ENCODE results near the gene CEP162.

The CEP162 gene

DNA sequence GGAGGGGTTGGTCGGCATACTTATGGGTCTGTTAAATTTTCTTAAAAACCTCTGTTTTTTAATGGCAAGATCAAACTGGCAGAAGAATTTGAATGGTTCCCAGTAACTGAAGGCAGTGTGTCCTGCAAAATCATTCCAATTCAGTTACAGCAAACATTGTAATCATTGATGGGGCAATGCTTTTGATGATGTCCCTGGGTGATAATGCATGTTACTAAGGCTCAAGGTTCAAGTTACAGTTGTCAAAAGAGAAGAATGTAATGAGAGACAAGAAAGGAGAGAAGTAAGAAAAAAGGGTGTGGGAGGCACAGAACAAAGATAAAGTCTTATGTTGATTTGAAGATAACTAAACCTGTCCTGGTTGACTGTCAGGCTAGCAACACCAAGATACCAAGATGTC lies 54.9 kb downstream of the CEP162 start:
- H3K36me3 ChIP-seq (ENCODE audit: control insufficient read depth in 2 of 2, insufficient read depth in 1 of 2, low read length in 2 of 2): peaks cover 9 to 28% of the 10 kb centered on the region in 2 experiments; a peak in 2 of 3 replicates
- CTCF ChIA-PET: no interaction called here
- TF ChIP-seq SP3 (tag by site-specific recombination; IDR thresholded peaks at IDR 0.05) (no peak), ZNF830 (tag by site-specific recombination; IDR thresholded peaks at IDR 0.05; ENCODE audit: low read depth) (no peak), ZNF184 (tag by site-specific recombination; IDR thresholded peaks at IDR 0.05) (no peak), ZNF221 (tag by site-specific recombination; IDR thresholded peaks at IDR 0.05; ENCODE audit: borderline replicate concordance) (no peak), ZNF266 (tag by site-specific recombination; IDR thresholded peaks at IDR 0.05; ENCODE audit: low read depth) (no peak), ZNF274 (IDR thresholded peaks at IDR 0.05; ENCODE audit: low read length) (no peak), ZNF274 (tag by site-specific recombination; IDR thresholded peaks at IDR 0.05; ENCODE audit: borderline replicate concordance) (no peak), ZFP37 (tag by site-specific recombination; IDR thresholded peaks at IDR 0.05) (no peak)
- TF ChIP-seq, protein P1, sequence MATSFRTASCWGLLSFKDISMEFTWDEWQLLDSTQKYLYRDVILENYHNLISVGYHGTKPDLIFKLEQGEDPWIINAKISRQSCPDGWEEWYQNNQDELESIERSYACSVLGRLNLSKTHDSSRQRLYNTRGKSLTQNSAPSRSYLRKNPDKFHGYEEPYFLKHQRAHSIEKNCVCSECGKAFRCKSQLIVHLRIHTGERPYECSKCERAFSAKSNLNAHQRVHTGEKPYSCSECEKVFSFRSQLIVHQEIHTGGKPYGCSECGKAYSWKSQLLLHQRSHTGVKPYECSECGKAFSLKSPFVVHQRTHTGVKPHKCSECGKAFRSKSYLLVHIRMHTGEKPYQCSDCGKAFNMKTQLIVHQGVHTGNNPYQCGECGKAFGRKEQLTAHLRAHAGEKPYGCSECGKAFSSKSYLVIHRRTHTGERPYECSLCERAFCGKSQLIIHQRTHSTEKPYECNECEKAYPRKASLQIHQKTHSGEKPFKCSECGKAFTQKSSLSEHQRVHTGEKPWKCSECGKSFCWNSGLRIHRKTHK (tag by site-specific recombination; IDR thresholded peaks at IDR 0.05): no peak
- TF ChIP-seq, protein P2, sequence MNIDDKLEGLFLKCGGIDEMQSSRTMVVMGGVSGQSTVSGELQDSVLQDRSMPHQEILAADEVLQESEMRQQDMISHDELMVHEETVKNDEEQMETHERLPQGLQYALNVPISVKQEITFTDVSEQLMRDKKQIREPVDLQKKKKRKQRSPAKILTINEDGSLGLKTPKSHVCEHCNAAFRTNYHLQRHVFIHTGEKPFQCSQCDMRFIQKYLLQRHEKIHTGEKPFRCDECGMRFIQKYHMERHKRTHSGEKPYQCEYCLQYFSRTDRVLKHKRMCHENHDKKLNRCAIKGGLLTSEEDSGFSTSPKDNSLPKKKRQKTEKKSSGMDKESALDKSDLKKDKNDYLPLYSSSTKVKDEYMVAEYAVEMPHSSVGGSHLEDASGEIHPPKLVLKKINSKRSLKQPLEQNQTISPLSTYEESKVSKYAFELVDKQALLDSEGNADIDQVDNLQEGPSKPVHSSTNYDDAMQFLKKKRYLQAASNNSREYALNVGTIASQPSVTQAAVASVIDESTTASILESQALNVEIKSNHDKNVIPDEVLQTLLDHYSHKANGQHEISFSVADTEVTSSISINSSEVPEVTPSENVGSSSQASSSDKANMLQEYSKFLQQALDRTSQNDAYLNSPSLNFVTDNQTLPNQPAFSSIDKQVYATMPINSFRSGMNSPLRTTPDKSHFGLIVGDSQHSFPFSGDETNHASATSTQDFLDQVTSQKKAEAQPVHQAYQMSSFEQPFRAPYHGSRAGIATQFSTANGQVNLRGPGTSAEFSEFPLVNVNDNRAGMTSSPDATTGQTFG (tag by site-specific recombination; IDR thresholded peaks at IDR 0.05; ENCODE audit: borderline replicate concordance): no peak
- TF ChIP-seq, protein P3, sequence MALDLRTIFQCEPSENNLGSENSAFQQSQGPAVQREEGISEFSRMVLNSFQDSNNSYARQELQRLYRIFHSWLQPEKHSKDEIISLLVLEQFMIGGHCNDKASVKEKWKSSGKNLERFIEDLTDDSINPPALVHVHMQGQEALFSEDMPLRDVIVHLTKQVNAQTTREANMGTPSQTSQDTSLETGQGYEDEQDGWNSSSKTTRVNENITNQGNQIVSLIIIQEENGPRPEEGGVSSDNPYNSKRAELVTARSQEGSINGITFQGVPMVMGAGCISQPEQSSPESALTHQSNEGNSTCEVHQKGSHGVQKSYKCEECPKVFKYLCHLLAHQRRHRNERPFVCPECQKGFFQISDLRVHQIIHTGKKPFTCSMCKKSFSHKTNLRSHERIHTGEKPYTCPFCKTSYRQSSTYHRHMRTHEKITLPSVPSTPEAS (tag by site-specific recombination; IDR thresholded peaks at IDR 0.05): no peak
- TF ChIP-seq, protein P4, sequence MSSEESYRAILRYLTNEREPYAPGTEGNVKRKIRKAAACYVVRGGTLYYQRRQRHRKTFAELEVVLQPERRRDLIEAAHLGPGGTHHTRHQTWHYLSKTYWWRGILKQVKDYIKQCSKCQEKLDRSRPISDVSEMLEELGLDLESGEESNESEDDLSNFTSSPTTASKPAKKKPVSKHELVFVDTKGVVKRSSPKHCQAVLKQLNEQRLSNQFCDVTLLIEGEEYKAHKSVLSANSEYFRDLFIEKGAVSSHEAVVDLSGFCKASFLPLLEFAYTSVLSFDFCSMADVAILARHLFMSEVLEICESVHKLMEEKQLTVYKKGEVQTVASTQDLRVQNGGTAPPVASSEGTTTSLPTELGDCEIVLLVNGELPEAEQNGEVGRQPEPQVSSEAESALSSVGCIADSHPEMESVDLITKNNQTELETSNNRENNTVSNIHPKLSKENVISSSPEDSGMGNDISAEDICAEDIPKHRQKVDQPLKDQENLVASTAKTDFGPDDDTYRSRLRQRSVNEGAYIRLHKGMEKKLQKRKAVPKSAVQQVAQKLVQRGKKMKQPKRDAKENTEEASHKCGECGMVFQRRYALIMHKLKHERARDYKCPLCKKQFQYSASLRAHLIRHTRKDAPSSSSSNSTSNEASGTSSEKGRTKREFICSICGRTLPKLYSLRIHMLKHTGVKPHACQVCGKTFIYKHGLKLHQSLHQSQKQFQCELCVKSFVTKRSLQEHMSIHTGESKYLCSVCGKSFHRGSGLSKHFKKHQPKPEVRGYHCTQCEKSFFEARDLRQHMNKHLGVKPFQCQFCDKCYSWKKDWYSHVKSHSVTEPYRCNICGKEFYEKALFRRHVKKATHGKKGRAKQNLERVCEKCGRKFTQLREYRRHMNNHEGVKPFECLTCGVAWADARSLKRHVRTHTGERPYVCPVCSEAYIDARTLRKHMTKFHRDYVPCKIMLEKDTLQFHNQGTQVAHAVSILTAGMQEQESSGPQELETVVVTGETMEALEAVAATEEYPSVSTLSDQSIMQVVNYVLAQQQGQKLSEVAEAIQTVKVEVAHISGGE (tag by site-specific recombination; conservative IDR thresholded peaks at IDR 0.05; ENCODE audit: low read depth): no peak

DNA sequence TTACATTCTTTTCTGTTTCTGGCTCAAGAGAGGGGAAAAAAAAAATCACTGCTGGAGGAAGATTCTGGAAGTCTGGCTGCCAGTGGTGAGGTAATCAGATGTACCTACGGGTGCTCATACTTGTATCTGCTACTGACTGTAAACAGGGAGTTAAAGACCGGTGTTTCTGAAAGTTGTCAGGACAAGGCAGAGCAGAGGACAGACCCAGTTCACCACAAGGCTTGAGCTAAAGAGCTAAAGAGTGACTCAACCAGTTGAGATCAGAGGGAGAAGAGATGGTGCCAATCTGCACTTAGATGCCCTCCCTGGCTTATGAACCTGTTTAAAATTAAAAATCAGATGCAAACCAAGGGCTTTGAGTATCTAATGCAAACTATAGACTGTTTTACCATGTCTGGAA lies 55.4 kb downstream of the CEP162 start:
- POLR2A ChIA-PET: no interaction called here
- H3K27ac ChIP-seq (ENCODE audit: extremely low read depth, low read depth, low read length): no peak overlapping the region
- no peak overlapping the region for H3K4me3 ChIP-seq (ENCODE audit: low read depth, low read length)
- CTCF ChIA-PET: interaction anchor here (0.6 kb wide), 1 partner anchor 557 kb away, joined by 4 read pairs; no protein-coding TSS in a partner anchor
- no peaks in the 10 kb centered on the region for H3K9me3 ChIP-seq (ENCODE audit: control insufficient read depth, insufficient read depth, low read depth, low read length)
- H3K36me3 ChIP-seq (ENCODE audit: control insufficient read depth in 2 of 2, insufficient read depth in 1 of 2, low read length in 2 of 2): peaks cover 9 to 28% of the 10 kb centered on the region in 2 experiments; a peak in 2 of 3 replicates
- no peaks in the 10 kb centered on the region for H3K4me1 ChIP-seq (ENCODE audit: control insufficient read depth, insufficient read depth, low read length)
- TF ChIP-seq ZSCAN23 (tag by site-specific recombination; IDR thresholded peaks at IDR 0.05) (no peak), ZNF501 (tag by site-specific recombination; IDR thresholded peaks at IDR 0.05) (no peak), GFI1B (tag by site-specific recombination; IDR thresholded peaks at IDR 0.05) (no peak), ZNF621 (tag by site-specific recombination; IDR thresholded peaks at IDR 0.05) (no peak), ZBTB17 (tag by site-specific recombination; IDR thresholded peaks at IDR 0.05) (no peak), ZNF555 (tag by site-specific recombination; conservative IDR thresholded peaks at IDR 0.05) (no peak), ZNF350 (tag by site-specific recombination; IDR thresholded peaks at IDR 0.05) (no peak), ZNF394 (tag by site-specific recombination; IDR thresholded peaks at IDR 0.05; ENCODE audit: borderline replicate concordance) (no peak), ZNF626 (tag by site-specific recombination; IDR thresholded peaks at IDR 0.05) (no peak), ZNF423 (tag by site-specific recombination; IDR thresholded peaks at IDR 0.05) (no peak)
- TF ChIP-seq, protein P5, sequence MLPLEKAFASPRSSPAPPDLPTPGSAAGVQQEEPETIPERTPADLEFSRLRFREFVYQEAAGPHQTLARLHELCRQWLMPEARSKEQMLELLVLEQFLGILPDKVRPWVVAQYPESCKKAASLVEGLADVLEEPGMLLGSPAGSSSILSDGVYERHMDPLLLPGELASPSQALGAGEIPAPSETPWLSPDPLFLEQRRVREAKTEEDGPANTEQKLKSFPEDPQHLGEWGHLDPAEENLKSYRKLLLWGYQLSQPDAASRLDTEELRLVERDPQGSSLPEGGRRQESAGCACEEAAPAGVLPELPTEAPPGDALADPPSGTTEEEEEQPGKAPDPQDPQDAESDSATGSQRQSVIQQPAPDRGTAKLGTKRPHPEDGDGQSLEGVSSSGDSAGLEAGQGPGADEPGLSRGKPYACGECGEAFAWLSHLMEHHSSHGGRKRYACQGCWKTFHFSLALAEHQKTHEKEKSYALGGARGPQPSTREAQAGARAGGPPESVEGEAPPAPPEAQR (tag by site-specific recombination; IDR thresholded peaks at IDR 0.05): no peak

More for the DNA sequence above, 54.9 kb downstream of the CEP162 start:
- Histone ChIP-seq H3K27ac (ENCODE audit: extremely low read depth, low read depth, low read length) (no peak overlapping the region), H3K4me3 (ENCODE audit: low read depth, low read length) (no peak overlapping the region), H3K9me3 (ENCODE audit: control insufficient read depth, insufficient read depth, low read depth, low read length) (no peaks in the 10 kb centered on the region), H3K4me1 (ENCODE audit: control insufficient read depth, insufficient read depth, low read length) (no peaks in the 10 kb centered on the region)
- POLR2A ChIA-PET: no interaction called here

Measured in HEK293 (cell line).